CD4-positive, alpha-beta T cell treated with Interleukin-17A for 1 hour (primary cell): ENCODE results near the gene DHRS7C.
"Not testable (repeated sequence)": the region's sequence is repeated elsewhere in the genome, so short reads cannot be mapped to it uniquely, and the experiment has no call there.

ENCODE experiments used
- DNase-seq: peaks from one replicate; pipeline ENCODE4 v3.0.0-alpha.2; 2020

The DHRS7C gene

GRCh38 chr17:9809409-9809808 lies 18.0 kb upstream of the DHRS7C start:
- DNase-seq: no peak

- DNase-seq: no peak
Observed at GRCh38 chr17:9806699-9807098, 15.3 kb upstream of the DHRS7C start.

DNA sequence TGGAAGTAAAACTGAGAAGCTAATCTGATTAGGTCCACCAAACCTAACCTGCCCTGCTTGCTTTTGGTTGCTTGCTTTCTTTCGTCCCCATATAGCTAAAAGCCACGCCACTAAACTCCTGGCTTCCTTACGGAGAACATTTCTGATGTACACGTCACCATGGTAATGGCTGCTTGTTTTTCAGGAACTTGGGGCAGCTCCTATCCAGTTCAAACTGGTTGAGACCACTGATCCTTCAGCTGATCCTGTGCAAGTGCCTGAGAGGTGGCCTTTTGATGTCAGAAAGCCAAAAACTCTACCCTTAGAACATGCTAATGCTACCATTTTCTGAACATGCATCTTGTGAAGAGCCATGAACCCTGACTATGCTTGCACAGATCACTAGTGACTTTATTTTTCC lies 14.4 kb upstream of the DHRS7C start:
- DNase-seq: no peak

DNA sequence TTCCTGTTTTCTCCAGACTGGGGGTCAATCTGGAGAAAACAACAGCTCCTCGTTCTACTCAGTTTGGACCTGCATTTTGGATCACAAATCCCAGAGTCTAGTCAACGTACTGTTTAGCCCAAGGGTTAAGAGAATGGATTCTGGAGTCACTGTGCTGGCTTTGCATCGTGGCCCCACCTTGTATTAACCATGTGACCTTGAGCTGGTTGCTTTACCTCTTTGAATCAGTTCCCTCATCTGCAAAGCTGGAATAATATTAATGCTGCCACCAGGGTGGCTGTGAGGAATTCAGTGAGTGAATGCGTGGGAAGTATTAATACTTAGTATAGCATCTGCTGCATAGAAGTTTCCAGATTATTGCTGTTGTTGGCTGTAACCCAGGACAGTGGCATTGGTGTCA lies 11.3 kb upstream of the DHRS7C start:
- no peak for DNase-seq

- no peak for DNase-seq
Observed at GRCh38 chr17:9802294-9802693, 10.9 kb upstream of the DHRS7C start.

DNA sequence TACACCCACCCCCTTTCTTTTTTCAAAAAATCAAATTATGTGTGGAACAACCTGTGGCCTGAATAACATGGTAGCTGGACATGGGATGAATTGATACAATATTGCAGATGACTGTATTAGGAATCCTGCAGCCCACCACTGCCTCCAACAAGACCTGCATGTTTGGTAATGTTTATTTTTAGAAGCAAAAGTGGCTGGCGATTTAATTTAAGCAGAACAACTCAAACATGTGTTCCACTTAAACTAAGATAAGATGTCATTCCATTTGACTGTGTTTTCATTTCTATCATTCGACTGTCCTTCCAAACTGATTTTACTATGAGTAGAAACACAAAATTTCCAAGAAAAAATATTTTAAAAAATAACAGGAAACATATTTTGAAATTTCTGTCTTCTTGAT lies 10.1 kb upstream of the DHRS7C start:
- no peak for DNase-seq

GRCh38 chr17:9798724-9799123 lies 7.3 kb upstream of the DHRS7C start:
- DNase-seq: no peak

DNA sequence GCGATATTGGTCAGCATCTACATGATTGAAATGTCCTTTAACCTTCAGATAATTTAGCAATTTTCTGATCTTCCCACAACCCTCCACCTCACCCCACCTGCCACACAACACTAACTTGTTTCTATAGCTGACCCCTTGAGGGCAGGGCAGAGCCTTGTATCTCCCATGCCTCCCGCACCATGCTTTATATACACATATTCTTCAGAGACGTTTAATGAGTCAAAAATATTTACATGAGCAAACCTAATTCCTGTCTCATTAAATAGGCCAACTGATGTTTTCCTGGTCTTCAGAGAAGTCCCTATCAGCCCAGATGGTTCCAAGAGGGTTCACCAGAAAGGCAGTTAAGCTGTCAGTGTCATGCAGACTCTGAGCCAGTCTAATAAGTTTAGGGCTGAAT lies 6.6 kb upstream of the DHRS7C start:
- no peak for DNase-seq

DNA sequence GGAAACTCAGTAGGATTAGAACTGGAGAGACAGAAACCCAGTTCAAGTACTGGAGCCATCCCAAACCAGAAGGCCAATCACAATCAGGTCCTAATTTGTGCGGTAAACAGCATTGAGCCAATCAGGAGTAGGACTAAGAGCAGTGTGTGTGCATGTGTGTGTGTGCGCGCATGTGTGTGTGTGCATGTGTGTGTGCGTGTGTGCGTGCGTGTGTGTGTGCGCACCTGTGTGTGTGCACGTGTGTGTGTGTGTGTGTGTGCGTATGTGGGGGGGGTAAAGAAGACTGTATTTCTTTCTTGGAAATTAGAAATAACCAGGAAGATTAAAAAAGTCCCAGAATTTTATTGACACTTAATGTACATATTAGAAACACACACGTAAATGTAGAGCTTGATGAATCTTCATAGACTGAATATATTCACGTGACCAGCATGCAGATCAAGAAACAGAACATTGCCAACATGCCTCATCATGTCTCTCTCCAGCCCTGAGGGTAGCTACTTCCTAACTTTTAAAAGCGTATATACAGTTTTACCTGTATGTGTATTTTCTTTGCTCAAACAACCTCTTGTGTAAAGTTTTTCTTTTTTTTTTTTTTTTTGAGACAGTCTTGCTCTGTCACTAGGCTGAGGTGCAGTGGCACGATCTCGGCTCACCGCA lies 919 bp upstream of the DHRS7C start:
- DNase-seq: no peak

DNA sequence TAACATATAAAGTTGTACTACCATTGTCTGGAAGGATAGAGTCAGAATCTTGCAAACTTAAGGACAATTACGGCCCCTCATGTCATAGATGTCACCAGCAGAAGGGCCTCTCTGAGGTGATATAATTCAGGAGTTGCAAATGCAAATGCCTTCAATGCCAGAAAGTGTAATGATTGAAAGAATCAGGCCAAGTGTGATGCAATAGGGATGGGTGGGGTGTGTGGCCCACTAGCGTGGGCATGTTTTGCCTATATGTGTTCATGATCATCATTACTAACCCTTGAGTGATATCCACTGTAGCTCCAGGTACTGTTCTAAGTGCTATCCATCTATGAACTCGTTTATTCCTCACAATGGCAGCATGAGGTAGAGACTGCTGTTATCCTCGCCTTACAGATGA lies 1.1 kb downstream of the DHRS7C start:
- DNase-seq: no peak

DNA sequence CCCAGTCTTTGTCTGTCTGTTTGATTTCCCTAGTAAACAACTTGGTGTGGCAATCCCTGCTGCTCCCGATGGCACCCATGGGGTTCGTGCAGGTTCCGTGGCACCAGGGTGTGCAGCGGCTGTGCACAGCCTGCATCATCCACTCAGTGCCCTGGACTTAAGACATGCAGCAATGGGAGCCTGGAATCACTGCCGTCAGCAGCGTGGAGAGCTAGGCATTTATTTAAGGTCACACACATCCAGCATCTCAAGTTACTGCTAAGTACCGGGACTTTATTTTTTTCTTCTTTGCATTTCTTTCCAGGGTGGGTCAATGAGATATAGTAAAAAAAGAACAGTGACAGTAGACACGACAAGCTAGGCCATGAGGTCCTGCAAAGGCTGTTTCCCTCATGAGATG lies 2.8 kb downstream of the DHRS7C start:
- DNase-seq: no peak

DNA sequence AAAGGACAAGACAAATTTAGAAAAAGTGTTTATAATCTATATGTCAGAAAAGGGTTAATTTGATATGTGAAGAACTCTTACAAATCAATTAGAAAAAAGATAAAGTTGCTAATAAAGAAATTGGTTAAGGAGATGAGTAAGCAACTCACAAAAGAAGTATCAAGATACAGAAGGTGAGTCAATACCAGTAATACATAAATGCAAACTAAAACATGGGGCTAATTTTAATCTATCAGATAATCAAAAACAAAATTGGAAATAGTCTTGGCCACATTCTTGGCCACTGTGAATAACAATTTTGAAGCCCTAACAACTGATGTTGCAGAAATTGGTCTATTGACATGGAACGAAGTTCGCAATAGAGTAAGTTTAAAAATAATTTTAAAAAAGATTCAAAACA lies 6.8 kb downstream of the DHRS7C start:
- no peak for DNase-seq

- not testable (repeated sequence) for DNase-seq
Observed at GRCh38 chr17:9783465-9783864, 7.9 kb downstream of the DHRS7C start.

DNA sequence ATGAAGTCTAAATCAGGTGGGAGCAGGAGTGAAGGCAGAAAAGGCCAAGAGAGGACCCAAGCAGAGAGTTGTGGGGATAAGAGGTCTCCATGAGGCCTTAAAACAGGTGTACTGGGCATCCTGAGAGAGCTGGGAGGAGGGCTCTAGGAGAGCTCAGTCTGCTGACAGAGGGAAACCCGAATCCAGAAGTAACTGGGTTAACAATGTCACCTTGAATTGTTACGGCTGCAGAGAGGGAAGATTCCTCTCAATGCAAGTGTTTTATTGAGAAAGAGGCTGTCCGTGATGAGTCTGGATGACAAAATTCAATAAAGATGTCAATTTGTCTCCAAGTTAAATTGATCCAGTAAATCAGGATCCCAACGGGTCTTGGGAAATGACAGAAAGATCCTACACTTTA lies 8.3 kb downstream of the DHRS7C start:
- DNase-seq: no peak

DNA sequence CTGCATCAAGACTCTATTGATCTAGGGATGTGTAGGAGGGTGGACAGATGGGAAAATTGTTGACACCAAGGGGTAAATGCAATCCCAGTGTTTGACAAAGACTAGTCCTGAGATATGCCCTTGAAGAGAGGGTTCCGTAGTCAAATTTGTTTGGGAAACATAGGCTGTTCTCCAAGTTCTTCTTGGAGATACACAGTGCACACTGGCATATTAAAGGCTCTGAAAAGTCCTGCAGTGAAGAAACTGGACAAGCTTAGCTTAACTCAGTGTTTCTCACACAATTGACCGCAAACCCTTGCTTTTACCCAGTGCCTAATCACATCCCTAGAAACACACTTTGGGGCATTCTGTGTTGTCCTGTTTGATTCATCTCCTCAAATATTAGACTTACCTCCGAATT lies 10.8 kb downstream of the DHRS7C start:
- no peak for DNase-seq

- no peak for DNase-seq
Observed at GRCh38 chr17:9776911-9777310, 14.5 kb downstream of the DHRS7C start.

- no peak for DNase-seq
Observed at GRCh38 chr17:9772658-9773057, 18.7 kb downstream of the DHRS7C start.

- no peak for DNase-seq
Observed at GRCh38 chr17:9771465-9771864, 19.9 kb downstream of the DHRS7C start.

DNA sequence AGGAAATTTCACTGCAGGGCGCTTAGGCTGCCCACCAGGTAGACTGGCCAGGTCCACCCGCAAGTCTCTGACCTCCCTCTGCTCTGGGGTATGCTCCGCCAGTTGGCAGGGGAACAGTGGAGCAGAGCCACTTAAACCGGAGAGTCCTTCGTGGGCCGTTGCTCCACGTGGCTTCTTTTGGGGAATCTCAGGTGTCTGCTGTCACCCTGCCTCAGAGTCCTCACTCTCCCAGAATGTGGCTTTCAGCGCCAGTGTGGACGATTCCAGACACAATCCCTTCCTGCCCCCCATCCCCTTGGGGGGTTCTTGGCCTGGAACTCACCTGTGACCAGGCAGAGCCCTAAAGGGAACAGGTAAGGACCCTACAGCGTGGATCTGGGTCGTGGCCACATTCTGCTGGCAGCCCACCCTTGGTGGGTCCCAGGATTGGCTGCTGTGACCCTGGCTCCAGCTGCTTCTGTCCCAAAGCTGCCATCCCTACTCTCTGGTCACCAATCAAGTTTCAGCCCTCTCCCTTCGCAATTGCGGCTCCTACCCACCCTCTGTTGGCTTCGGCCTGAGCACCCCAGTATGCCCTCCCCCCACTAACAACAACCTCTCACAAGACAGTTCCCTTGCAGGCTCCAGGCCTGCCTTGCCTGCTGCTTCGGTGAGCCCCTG lies 22.2 kb downstream of the DHRS7C start:
- no peak for DNase-seq

DNA sequence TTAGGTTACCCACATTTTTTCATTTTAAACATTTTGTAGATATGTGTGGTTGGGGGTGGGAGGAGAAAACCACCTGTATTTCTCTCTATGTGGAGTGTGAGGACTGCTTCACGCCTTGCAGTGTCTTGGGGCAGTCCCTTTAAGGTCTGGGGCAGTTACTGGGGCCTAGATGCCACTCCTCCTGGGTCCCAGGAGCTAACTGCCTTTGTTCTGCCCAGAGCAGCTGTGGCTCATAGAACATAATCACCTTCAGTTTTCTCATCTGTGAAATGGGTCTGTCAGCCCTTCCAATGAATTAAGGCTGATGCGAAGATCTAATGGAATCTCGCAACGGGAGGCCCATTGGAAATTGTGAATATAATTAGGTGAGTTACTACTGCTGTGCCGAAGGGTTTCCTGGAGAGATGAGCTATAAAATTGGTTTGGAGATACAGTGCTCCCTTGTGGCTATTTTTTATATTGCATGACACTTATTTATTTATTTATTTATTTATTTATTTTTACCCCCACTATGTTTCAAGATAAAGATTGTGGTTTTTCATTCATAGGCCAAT lies 22.9 kb downstream of the DHRS7C start:
- DNase-seq: peak; percentile 16

DNA sequence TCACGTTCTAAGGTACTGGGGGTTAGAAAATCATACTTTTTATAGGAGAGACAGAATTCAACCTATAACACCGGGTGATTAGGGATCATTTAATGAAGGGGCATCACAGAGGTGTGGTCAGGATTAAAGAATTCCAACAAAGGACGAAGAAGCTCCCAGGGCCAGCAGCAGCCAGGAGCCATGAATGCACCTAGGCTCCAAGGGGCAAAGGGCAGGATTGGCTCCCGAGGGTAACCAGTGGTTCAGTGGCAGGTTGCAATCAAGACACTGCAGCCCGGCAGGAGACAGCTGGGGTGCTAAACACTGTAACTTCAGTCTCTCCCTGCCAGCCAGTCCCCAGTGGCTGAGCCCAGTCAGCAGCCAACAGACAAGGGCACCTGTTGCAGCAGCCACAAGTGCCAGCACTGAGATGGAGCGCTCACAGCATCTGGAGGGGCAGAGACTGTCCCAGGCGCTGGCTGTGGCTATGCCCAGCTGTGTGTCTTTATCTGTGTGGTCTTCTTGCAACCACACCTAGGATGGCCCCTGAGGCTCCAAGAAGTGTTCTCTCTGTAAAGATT lies 23.9 kb downstream of the DHRS7C start:
- no peak for DNase-seq

DNA sequence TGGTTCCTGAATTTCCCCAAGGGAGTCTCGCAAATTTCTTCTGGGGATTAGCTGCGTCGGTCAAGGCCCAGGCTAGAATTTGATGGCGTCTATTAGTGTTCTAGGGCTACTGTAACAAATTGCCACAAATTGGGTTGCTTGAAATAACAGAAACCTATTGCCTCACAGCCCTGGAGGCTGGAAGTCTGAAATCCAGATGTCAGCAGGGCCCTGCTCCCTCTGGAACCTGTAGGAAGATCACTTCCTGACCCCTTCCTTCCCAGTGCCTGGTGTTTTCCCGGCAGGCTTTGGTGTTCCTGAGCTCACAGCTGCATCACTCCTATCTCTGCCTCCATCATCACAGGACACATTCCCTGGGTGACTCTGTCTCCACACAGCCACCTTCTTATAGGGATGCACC lies 24.4 kb downstream of the DHRS7C start:
- no peak for DNase-seq

DNA sequence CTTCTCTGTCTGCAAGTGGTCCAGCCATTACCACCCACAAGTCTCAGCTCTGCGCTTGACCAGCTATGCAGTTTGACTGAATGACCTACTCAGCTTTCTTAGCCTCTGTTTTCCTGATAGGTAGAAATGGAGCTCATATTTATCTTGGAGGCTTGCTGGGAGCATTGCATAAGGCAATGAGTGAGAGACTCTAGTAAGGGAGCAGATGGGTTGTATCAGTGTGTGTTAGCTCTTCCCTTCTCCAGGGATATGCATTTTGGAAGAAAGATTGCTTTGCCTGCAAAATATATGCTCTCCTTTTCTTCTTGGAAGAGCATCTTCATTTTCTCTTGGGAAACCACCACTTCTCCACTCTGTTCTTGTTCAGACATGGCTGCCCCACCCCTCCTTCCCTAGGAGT lies 26.1 kb downstream of the DHRS7C start:
- no peak for DNase-seq

DNA sequence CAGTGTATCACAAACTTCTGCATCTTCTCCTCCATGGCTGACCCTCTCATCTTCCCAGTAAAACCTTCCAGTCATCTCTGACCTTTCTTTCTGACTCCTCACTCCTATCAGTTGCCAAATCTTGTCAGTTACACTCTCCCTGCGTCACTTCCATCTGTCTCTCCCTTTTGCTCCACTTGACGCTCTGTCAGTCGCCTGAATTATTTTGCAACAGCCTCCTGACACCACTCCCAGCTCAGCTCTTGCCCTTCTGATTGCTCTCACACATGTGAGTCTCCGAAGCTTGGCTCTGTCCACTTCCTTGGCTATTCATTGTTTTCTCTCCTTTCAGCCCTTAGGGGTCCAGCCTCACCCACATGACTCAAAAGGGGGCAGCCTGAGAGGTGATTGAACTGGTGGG lies 27.7 kb downstream of the DHRS7C start:
- no peak for DNase-seq

GRCh38 chr17:9760266-9760665 lies 31.1 kb downstream of the DHRS7C start:
- DNase-seq: no peak
